IMR-90 (cell line): ENCODE data around the gene AZU1. TPM values are rescaled to one million over a fixed set of nuclear protein-coding genes. Genes with fewer than 3 reads are reported as not detected.

Experiments
- ATAC-seq: fragments of 200-7000 bp; cut with Tn5 transposase; 2 replicates; pipeline ENCODE4 v1.9.1; 2020; ENCODE audit warnings: low read depth, mild to moderate bottlenecking, moderate library complexity
- BruUV-seq: library from RNA; stranded (reverse); fragments of 400-500 nt; replicated peaks from 2 replicates; lab custom pipeline; 2021; lab: Mats Ljungman, UMichigan
- CTCF ChIA-PET: fragments of 300-600 bp; formaldehyde crosslinking; extraction: SDS; loops from one replicate; lab custom pipeline; 2021; ENCODE audit warnings: antibody characterized with exemption; lab: Yijun Ruan, JAX
- POLR2A ChIA-PET: fragments of 300-600 bp; sonication (Branson Sonifier 250); formaldehyde crosslinking; loops from one replicate; lab custom pipeline; 2022; ENCODE audit warnings: antibody characterized with exemption; ENCODE audit not compliant: unreplicated experiment; lab: Charles Lee
- DNase-seq: peaks from one replicate; pipeline ENCODE4 v3.0.0; 2013
- H2AFZ ChIP-seq: replicated peaks from 2 replicates; pipeline ENCODE3; 2013; ENCODE audit warnings: low read length, mild to moderate bottlenecking; ENCODE audit not compliant: poor library complexity
- H2AK5ac ChIP-seq: 2 replicates; pipeline ENCODE4 v1.6.1; 2013; ENCODE audit warnings: low read depth, low read length, inconsistent platforms
- H2AK9ac ChIP-seq: replicated peaks from 2 replicates; pipeline ENCODE3; 2013; ENCODE audit warnings: mild to moderate bottlenecking, low read depth, low read length, moderate library complexity; ENCODE audit not compliant: poor library complexity
- H2BK120ac ChIP-seq: 2 replicates; pipeline ENCODE4 v1.6.1; 2013; ENCODE audit warnings: low read depth, low read length, inconsistent platforms
- H2BK15ac ChIP-seq: 3 replicates; pipeline ENCODE4 v1.6.1; 2013; ENCODE audit warnings: low read depth, low read length, inconsistent platforms
- H2BK20ac ChIP-seq: 2 replicates; pipeline ENCODE4 v1.6.1; 2013; ENCODE audit warnings: low read depth, mild to moderate bottlenecking, inconsistent platforms, low read length, moderate library complexity
- H2BK5ac ChIP-seq: 2 replicates; pipeline ENCODE4 v1.6.1; 2013; ENCODE audit warnings: mild to moderate bottlenecking, low read depth, low read length, inconsistent platforms; ENCODE audit not compliant: poor library complexity, severe bottlenecking
- H3K14ac ChIP-seq: replicated peaks from 2 replicates; pipeline ENCODE4 v1.6.1; 2013; ENCODE audit warnings: low read depth, low read length, inconsistent platforms
- H3K18ac ChIP-seq: 2 replicates; pipeline ENCODE4 v1.6.1; 2013; ENCODE audit warnings: low read depth, low read length, control low read depth
- H3K23ac ChIP-seq: 2 replicates; pipeline ENCODE4 v1.6.1; 2013; ENCODE audit warnings: low read depth, low read length, inconsistent platforms
- H3K27ac ChIP-seq: 2 replicates; pipeline ENCODE4 v1.5.1; 2013; ENCODE audit warnings: mild to moderate bottlenecking, control low read depth, low read length; ENCODE audit not compliant: insufficient read depth
- H3K27me3 ChIP-seq: 2 replicates; pipeline ENCODE4 v1.6.1; 2013; ENCODE audit warnings: low read length; ENCODE audit not compliant: control insufficient read depth, insufficient read depth
- H3K36me3 ChIP-seq: 2 replicates; pipeline ENCODE4 v1.6.1; 2013; ENCODE audit warnings: low read length, mixed read lengths; ENCODE audit not compliant: control insufficient read depth, insufficient read depth
- H3K4ac ChIP-seq: 2 replicates; pipeline ENCODE4 v1.6.1; 2013; ENCODE audit warnings: low read depth, low read length, inconsistent platforms
- H3K4me1 ChIP-seq: 2 replicates; pipeline ENCODE4 v1.6.1; 2013; ENCODE audit warnings: low read length, mixed read lengths; ENCODE audit not compliant: control insufficient read depth, insufficient read depth
- H3K4me2 ChIP-seq: 2 replicates; pipeline ENCODE4 v1.6.1; 2013; ENCODE audit warnings: low read depth, mild to moderate bottlenecking, control low read depth, low read length, moderate library complexity
- H3K4me3 ChIP-seq: 2 replicates; pipeline ENCODE4 v1.5.1; 2013; ENCODE audit warnings: low read depth, mild to moderate bottlenecking, control low read depth, low read length, moderate library complexity; ENCODE audit not compliant: insufficient read depth
- H3K56ac ChIP-seq: 2 replicates; pipeline ENCODE4 v1.6.1; 2013; ENCODE audit warnings: low read length, inconsistent platforms; ENCODE audit not compliant: insufficient read depth; ENCODE audit errors: extremely low read depth
- H3K79me1 ChIP-seq, 2 experiments: 2 replicates each; pipeline ENCODE4 v1.6.1; 2013; ENCODE audit warnings: low read length in 2 of 2, inconsistent platforms in 1 of 2, low read depth in 1 of 2
- H3K9ac ChIP-seq: 2 replicates; pipeline ENCODE4 v1.6.1; 2013; ENCODE audit warnings: low read depth, low read length, control low read depth
- H3K9me1 ChIP-seq: 2 replicates; pipeline ENCODE4 v1.6.1; 2013; ENCODE audit warnings: low read length, inconsistent platforms; ENCODE audit not compliant: insufficient read depth
- H3K9me3 ChIP-seq: 2 replicates; pipeline ENCODE4 v1.6.1; 2013; ENCODE audit warnings: low read length; ENCODE audit not compliant: control insufficient read depth, insufficient read depth
- H4K20me1 ChIP-seq: 2 replicates; pipeline ENCODE4 v1.6.1; 2013; ENCODE audit warnings: low read length, inconsistent platforms; ENCODE audit not compliant: insufficient read depth
- H4K5ac ChIP-seq: 2 replicates; pipeline ENCODE4 v1.6.1; 2013; ENCODE audit warnings: mild to moderate bottlenecking, low read depth, low read length, control low read depth
- H4K8ac ChIP-seq, 2 experiments: 2 replicates each; pipeline ENCODE4 v1.6.1; 2013; ENCODE audit warnings: low read depth in 2 of 2, low read length in 2 of 2, control low read depth in 1 of 2, inconsistent platforms in 1 of 2
- H4K91ac ChIP-seq: 2 replicates; pipeline ENCODE4 v1.6.1; 2013; ENCODE audit warnings: low read depth, low read length, inconsistent platforms; ENCODE audit not compliant: insufficient read depth
- CEBPB ChIP-seq: IDR thresholded peaks from 2 replicates; pipeline ENCODE4 v1.6.1; 2012; ENCODE audit warnings: low read depth, low read length, improper control_type of control experiment
- CHD1 ChIP-seq: IDR thresholded peaks from 2 replicates; pipeline ENCODE4 v1.6.1; 2012; ENCODE audit warnings: low read depth, low read length, improper control_type of control experiment
- FOS ChIP-seq: fragments of 150-350 bp; IDR thresholded peaks from 2 replicates; pipeline ENCODE4 v1.6.1; 2016; ENCODE audit warnings: low read depth, low read length
- MXI1 ChIP-seq: IDR thresholded peaks from 2 replicates; pipeline ENCODE4 v1.6.1; 2012; ENCODE audit warnings: low read depth, mild to moderate bottlenecking, low read length, moderate library complexity, borderline replicate concordance
- NFE2L2 ChIP-seq: fragments of 150-350 bp; IDR thresholded peaks from 2 replicates; pipeline ENCODE4 v1.6.1; 2016; ENCODE audit warnings: low read depth, mild to moderate bottlenecking, low read length
- POLR2A ChIP-seq: IDR thresholded peaks from 2 replicates; pipeline ENCODE4 v1.6.1; 2012; ENCODE audit warnings: mild to moderate bottlenecking, low read depth, low read length
- RAD21 ChIP-seq: IDR thresholded peaks from 2 replicates; pipeline ENCODE4 v1.6.1; 2012; ENCODE audit warnings: low read length, improper control_type of control experiment
- RFX5 ChIP-seq: IDR thresholded peaks from 2 replicates; pipeline ENCODE4 v1.8.0; 2012; ENCODE audit warnings: low read depth, mild to moderate bottlenecking, low read length, moderate library complexity
- WGBS, 2 experiments: methylation state at CpG; one replicate each; pipeline versions ENCODE4 v1.1.5 to v1.1.7; 2013; ENCODE audit warnings: missing lambda C conversion rate in 2 of 2; ENCODE audit not compliant: insufficient read length in 1 of 2; ENCODE audit errors: extremely low coverage in 2 of 2; 5-methylcytosine and 5-hydroxymethylcytosine counted together
- dilution Hi-C: fragments of 300-500 bp; cut with HindIII; formaldehyde crosslinking; loops from one replicate; pipeline ENCODE4 v1.14.3; 2018; ENCODE audit warnings: low sequenced_read_pairs; ENCODE audit not compliant: unreplicated experiment
- in situ Hi-C: fragments of 300-500 bp; cut with MboI; formaldehyde crosslinking; loops from 3 replicates; pipeline ENCODE4 v1.14.3; 2019; ENCODE audit warnings: low sequenced_read_pairs, inconsistent platforms, mixed read lengths
- intact Hi-C: fragments of 100-400 bp; cut with micrococcal nuclease; formaldehyde crosslinking; loops from 2 replicates; pipeline ENCODE4 v1.10.0; 2022
- polyA plus RNA-seq, 3 experiments: library from polyadenylated mRNA; depleted of rRNA; stranded (reverse); fragments of >200 nt; gene quantifications; 2 replicates each; pipeline ENCODE4 v1.2.3, GENCODE V29; 2012; ENCODE audit warnings: low replicate concordance in 1 of 3
- total RNA-seq: library from RNA; depleted of rRNA; stranded (reverse); fragments of >200 nt; gene quantifications from 2 replicates; pipeline ENCODE4 v1.2.3, GENCODE V29; 2012
- TF ChIP-seq, protein P1 (sequence below): fragments of 150-350 bp; IDR thresholded peaks from 2 replicates; pipeline ENCODE4 v1.6.1; 2017; ENCODE audit warnings: mild to moderate bottlenecking, antibody characterized with exemption, low read length, low read depth
- TF ChIP-seq, protein P2 (sequence below): conservative IDR thresholded peaks from 2 replicates; pipeline ENCODE4 v1.5.1; 2012; ENCODE audit warnings: mild to moderate bottlenecking, low read depth, low read length, improper control_type of control experiment

The AZU1 gene
- total and polyA plus RNA-seq, 2 of the 4 experiments (the other 2 are of a cell fraction): 0.12 TPM; not detected in 1

DNA sequence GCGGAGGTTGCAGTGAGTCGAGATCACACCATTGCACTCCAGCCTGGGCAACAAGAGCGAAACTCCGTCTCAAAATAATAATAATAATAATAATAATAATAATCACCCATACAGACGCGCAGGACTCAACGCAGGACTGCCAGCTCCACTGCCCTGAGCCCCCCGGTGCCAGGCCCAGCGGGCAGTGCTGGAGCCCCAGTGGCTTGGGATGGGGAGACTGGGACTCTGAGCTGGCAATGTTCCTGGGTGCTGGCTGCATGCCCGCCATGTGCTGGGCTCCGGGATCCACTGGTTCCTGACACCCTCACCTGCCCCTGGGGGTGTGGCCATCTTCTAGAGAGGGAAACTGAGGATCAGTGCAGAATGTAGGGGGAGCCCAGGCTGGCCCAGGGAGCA lies 325 bp upstream of the AZU1 start:
- no peak overlapping the region for H2AK9ac ChIP-seq
- no peak overlapping the region for H3K18ac ChIP-seq
- H3K4me1 ChIP-seq: peaks cover 3% of the 10 kb centered on the region; the same call in 1 of the 2 replicates
- H3K9me1 ChIP-seq: no peaks in the 10 kb centered on the region
- H3K4me2 ChIP-seq: no peak overlapping the region
- ATAC-seq (no peak), DNase-seq (no peak)
- H2BK5ac ChIP-seq: no peak overlapping the region
- no peaks in the 10 kb centered on the region for H3K36me3 ChIP-seq
- no peak overlapping the region for H3K14ac ChIP-seq
- H2BK20ac ChIP-seq: no peak overlapping the region
- H3K4me3 ChIP-seq: no peak overlapping the region
- H3K27me3 ChIP-seq: peaks cover 2% of the 10 kb centered on the region; the same call in 1 of the 2 replicates
- CTCF ChIA-PET: no interaction called here
- H3K27ac ChIP-seq: no peak overlapping the region
- H2BK15ac ChIP-seq: no peak overlapping the region
- no TSS peak for BruUV-seq
- dilution Hi-C loops: no loop called here
- H3K79me1 ChIP-seq: no peaks in the 10 kb centered on the region
- no peak overlapping the region for H4K91ac ChIP-seq
- H3K9me3 ChIP-seq: no peaks in the 10 kb centered on the region
- in situ Hi-C loops: no loop called here
- no peak overlapping the region for H3K23ac ChIP-seq
- no CpG with 5 or more reads among the region's 11 CpGs for WGBS, 2 experiments
- intact Hi-C loops: no loop called here
- no peak overlapping the region for H4K5ac ChIP-seq
- H2AK5ac ChIP-seq: no peak overlapping the region
- no peak overlapping the region for H4K8ac ChIP-seq
- H4K20me1 ChIP-seq: no peaks in the 10 kb centered on the region
- no peak overlapping the region for H2BK120ac ChIP-seq
- H2AFZ ChIP-seq: no peak overlapping the region
- no peak overlapping the region for H3K9ac ChIP-seq
- TF ChIP-seq, protein P1, sequence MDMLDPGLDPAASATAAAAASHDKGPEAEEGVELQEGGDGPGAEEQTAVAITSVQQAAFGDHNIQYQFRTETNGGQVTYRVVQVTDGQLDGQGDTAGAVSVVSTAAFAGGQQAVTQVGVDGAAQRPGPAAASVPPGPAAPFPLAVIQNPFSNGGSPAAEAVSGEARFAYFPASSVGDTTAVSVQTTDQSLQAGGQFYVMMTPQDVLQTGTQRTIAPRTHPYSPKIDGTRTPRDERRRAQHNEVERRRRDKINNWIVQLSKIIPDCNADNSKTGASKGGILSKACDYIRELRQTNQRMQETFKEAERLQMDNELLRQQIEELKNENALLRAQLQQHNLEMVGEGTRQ: no peak
- TF ChIP-seq, protein P2, sequence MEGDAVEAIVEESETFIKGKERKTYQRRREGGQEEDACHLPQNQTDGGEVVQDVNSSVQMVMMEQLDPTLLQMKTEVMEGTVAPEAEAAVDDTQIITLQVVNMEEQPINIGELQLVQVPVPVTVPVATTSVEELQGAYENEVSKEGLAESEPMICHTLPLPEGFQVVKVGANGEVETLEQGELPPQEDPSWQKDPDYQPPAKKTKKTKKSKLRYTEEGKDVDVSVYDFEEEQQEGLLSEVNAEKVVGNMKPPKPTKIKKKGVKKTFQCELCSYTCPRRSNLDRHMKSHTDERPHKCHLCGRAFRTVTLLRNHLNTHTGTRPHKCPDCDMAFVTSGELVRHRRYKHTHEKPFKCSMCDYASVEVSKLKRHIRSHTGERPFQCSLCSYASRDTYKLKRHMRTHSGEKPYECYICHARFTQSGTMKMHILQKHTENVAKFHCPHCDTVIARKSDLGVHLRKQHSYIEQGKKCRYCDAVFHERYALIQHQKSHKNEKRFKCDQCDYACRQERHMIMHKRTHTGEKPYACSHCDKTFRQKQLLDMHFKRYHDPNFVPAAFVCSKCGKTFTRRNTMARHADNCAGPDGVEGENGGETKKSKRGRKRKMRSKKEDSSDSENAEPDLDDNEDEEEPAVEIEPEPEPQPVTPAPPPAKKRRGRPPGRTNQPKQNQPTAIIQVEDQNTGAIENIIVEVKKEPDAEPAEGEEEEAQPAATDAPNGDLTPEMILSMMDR: no peak
- TF ChIP-seq FOS (no peak), RAD21 (no peak), CEBPB (no peak), POLR2A (no peak), CHD1 (no peak), MXI1 (no peak), NFE2L2 (no peak), RFX5 (no peak)
- no peak overlapping the region for H3K56ac ChIP-seq
- no peak overlapping the region for H3K4ac ChIP-seq
- POLR2A ChIA-PET: no interaction called here
